AG04449 (cell line): Measurements from ENCODE around the gene POLR1A.
A peak's percentile ranks its signal among the peaks of the same experiment; 100 is the strongest.

Source experiments
- CTCF ChIA-PET: fragments of 350-600 bp; formaldehyde crosslinking; extraction: SDS; loops from one replicate; lab custom pipeline; 2021; ENCODE audit warnings: antibody characterized with exemption; lab: Yijun Ruan, JAX
- POLR2A ChIA-PET: fragments of 400-600, 350-600 bp; formaldehyde crosslinking; extraction: SDS; loops from one replicate; lab custom pipeline; 2020; ENCODE audit warnings: antibody characterized with exemption, inconsistent platforms; lab: Yijun Ruan, JAX
- DNase-seq: peaks from one replicate; pipeline ENCODE4 v3.0.0-alpha.2; 2010; ENCODE audit warnings: low read depth, low spot score
- H3K4me3 ChIP-seq: 2 replicates; pipeline ENCODE4 v1.5.1; 2011; ENCODE audit warnings: low read depth, mild to moderate bottlenecking, control low read depth, low read length
- CTCF ChIP-seq: IDR thresholded peaks from one replicate; pipeline ENCODE4 v1.5.1; 2011; ENCODE audit warnings: mild to moderate bottlenecking, moderate library complexity, low read length, control low read depth, inconsistent platforms; ENCODE audit not compliant: insufficient read depth; ENCODE audit errors: missing control alignments

POLR1A gene

GRCh38 chr2:86134709-86135108, 29.0 kb upstream of the POLR1A start:
- CTCF ChIA-PET: interaction anchor here (1.0 to 1.4 kb wide), 3 partner anchors 9 to 19 kb away, joined by 3 read pairs; no protein-coding TSS in a partner anchor
- no peak overlapping the region for H3K4me3 ChIP-seq
- no peak for TF ChIP-seq CTCF
- POLR2A ChIA-PET: no interaction called here
- DNase-seq: no peak

DNA sequence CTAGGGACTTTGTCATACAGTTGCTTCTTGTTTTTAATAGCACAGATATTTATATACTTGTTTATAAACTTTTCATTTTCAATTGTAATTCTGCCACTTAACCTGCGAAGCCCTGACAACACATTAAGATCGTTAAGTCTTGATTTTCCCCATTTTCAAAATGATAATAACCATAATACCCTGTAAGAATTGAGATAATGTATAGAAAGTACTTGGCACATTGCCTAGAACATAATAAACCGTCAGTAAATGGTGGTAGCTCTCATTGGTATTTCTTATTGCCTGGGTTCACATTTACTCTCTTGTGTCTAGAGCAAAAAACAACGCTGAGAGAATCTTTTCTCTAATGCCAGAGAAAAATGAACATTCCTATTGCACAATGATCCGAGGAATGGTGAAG, 19.0 kb upstream of the POLR1A start:
- H3K4me3 ChIP-seq: no peak overlapping the region
- no peak for DNase-seq
- TF ChIP-seq CTCF: no peak
- ChIA-PET CTCF (no interaction called here), POLR2A (no interaction called here)

- no peak overlapping the region for H3K4me3 ChIP-seq
- CTCF ChIA-PET: no interaction called here
- POLR2A ChIA-PET: no interaction called here
- TF ChIP-seq CTCF: no peak
- no peak for DNase-seq
Observed at GRCh38 chr2:86123328-86123925, 17.7 kb upstream of the POLR1A start.

DNA sequence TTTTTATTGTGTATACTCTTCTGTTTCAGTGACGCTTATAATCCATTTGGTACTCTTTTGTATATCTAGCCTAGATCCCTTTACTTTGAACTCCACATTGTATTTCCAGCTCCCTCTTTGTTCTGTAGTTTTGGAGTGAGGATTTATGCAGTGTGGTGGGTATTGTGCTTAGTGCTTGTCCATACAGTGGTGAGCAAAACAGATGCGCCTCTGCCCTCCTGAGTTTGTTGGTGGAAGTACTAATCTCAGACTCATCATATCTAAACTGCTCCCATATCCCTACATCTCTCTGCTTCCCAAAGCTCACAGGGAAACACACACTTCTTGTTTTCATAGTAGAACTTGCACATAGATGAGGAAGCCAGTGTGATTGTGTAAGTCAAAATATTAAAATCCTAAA, 12.4 kb upstream of the POLR1A start:
- no peak overlapping the region for H3K4me3 ChIP-seq
- ChIA-PET CTCF (interaction anchor here (1.4 to 2.5 kb wide), 4 partner anchors 16 to 291 kb away, joined by 3 to 10 read pairs (median 5); no protein-coding TSS in a partner anchor), POLR2A (no interaction called here)
- no peak for TF ChIP-seq CTCF
- no peak for DNase-seq

- DNase-seq: no peak
- TF ChIP-seq CTCF: no peak
- ChIA-PET CTCF (interaction anchor here (2.3 kb wide), 1 partner anchor 279 kb away, joined by 12 read pairs; no protein-coding TSS in a partner anchor), POLR2A (interaction anchor here (1.8 kb wide), 1 partner anchor 8 kb away, joined by 10 read pairs; no protein-coding TSS in a partner anchor)
- peak overlapping the region; percentile 84 for H3K4me3 ChIP-seq
Observed at GRCh38 chr2:86107031-86107430, 1.3 kb upstream of the POLR1A start.
